Activated T-cell treated with anti-CD3 and anti-CD28 coated beads, Interleukin-2, amount 50 U/mL, for 4 hours (primary cell): Measurements from ENCODE around the gene PRDM12. TPM values are rescaled to one million over a fixed set of nuclear protein-coding genes. Genes with fewer than 3 reads are reported as not detected.

Source experiments
- ATAC-seq, 2 donors: fragments of 200-7000 bp; cut with Tn5 transposase; one replicate each; pipeline ENCODE4 v1.10.0; 2021
- DNase-seq: peaks from one replicate; pipeline ENCODE4 v3.0.0-alpha.2; 2020
- H3K27me3 Mint-ChIP-seq: one replicate; pipeline ENCODE4 v1.8.0; 2021; ENCODE audit warnings: low read depth, mixed read lengths
- H3K36me3 Mint-ChIP-seq: one replicate; pipeline ENCODE4 v1.8.0; 2022; ENCODE audit warnings: mixed read lengths; ENCODE audit not compliant: insufficient read depth
- H3K4me1 Mint-ChIP-seq: one replicate; pipeline ENCODE4 v1.8.0; 2021; ENCODE audit warnings: low read depth, mixed read lengths
- H3K4me3 Mint-ChIP-seq: one replicate; pipeline ENCODE4 v1.8.0; 2021; ENCODE audit warnings: mild to moderate bottlenecking, moderate library complexity, mixed read lengths
- H3K9me3 Mint-ChIP-seq: one replicate; pipeline ENCODE4 v1.8.0; 2021; ENCODE audit warnings: mixed read lengths
- total RNA-seq, 3 donors: library from RNA; stranded (reverse); gene quantifications; one replicate each; pipeline ENCODE4 v1.2.1, GENCODE V29; 2021

PRDM12 gene
- under 1 TPM; 0.08 to 0.18 (median 0.14) TPM for total RNA-seq

GRCh38 chr9:130664251-130665028, at the start of gene PRDM12:
Gene PRDM12 (plus strand): TSS chr9:130664594. CDS start chr9:130664654, 60 bp downstream.
- DNase-seq (no peak), ATAC-seq (no peak)
- peaks cover 26% of the 10 kb centered on the region for H3K4me1 Mint-ChIP-seq
- H3K4me3 Mint-ChIP-seq: peak within 1 kb of the TSS; percentile 41
- peaks cover 75% of the 10 kb centered on the region for H3K27me3 Mint-ChIP-seq
- no peaks in the 10 kb centered on the region for H3K36me3 Mint-ChIP-seq
- H3K9me3 Mint-ChIP-seq: no peaks in the 10 kb centered on the region

GRCh38 chr9:130616451-130616850, 47.9 kb upstream of the PRDM12 start:
- H3K27me3 Mint-ChIP-seq: no peaks in the 10 kb centered on the region
- no peaks in the 10 kb centered on the region for H3K4me1 Mint-ChIP-seq
- no peaks in the 10 kb centered on the region for H3K9me3 Mint-ChIP-seq
- no peak overlapping the region for H3K4me3 Mint-ChIP-seq
- DNase-seq: no peak
- no peak for ATAC-seq
- peaks cover 61% of the 10 kb centered on the region for H3K36me3 Mint-ChIP-seq

GRCh38 chr9:130623466-130623865, 40.9 kb upstream of the PRDM12 start:
- H3K4me1 Mint-ChIP-seq: no peaks in the 10 kb centered on the region
- no peak overlapping the region for H3K4me3 Mint-ChIP-seq
- ATAC-seq: no peak
- H3K9me3 Mint-ChIP-seq: no peaks in the 10 kb centered on the region
- peaks cover 54% of the 10 kb centered on the region for H3K36me3 Mint-ChIP-seq
- H3K27me3 Mint-ChIP-seq: no peaks in the 10 kb centered on the region
- no peak for DNase-seq

- H3K4me1 Mint-ChIP-seq: no peaks in the 10 kb centered on the region
- peaks cover 53% of the 10 kb centered on the region for H3K36me3 Mint-ChIP-seq
- no peak overlapping the region for H3K4me3 Mint-ChIP-seq
- no peaks in the 10 kb centered on the region for H3K9me3 Mint-ChIP-seq
- no peak for ATAC-seq
- no peak for DNase-seq
- H3K27me3 Mint-ChIP-seq: no peaks in the 10 kb centered on the region
Observed at GRCh38 chr9:130624154-130624553, 40.2 kb upstream of the PRDM12 start.

GRCh38 chr9:130626249-130626996, 38.0 kb upstream of the PRDM12 start:
- no peaks in the 10 kb centered on the region for H3K9me3 Mint-ChIP-seq
- DNase-seq (no peak), ATAC-seq (no peak)
- no peaks in the 10 kb centered on the region for H3K4me1 Mint-ChIP-seq
- no peak overlapping the region for H3K4me3 Mint-ChIP-seq
- peaks cover 41% of the 10 kb centered on the region for H3K36me3 Mint-ChIP-seq
- no peaks in the 10 kb centered on the region for H3K27me3 Mint-ChIP-seq

GRCh38 chr9:130627051-130627450, 37.3 kb upstream of the PRDM12 start:
- H3K9me3 Mint-ChIP-seq: no peaks in the 10 kb centered on the region
- DNase-seq (no peak), ATAC-seq (no peak)
- H3K36me3 Mint-ChIP-seq: peaks cover 46% of the 10 kb centered on the region
- H3K4me3 Mint-ChIP-seq: no peak overlapping the region
- H3K4me1 Mint-ChIP-seq: no peaks in the 10 kb centered on the region
- H3K27me3 Mint-ChIP-seq: no peaks in the 10 kb centered on the region

GRCh38 chr9:130627896-130628792, 36.2 kb upstream of the PRDM12 start:
- H3K4me1 Mint-ChIP-seq: no peaks in the 10 kb centered on the region
- peaks cover 42% of the 10 kb centered on the region for H3K36me3 Mint-ChIP-seq
- H3K27me3 Mint-ChIP-seq: no peaks in the 10 kb centered on the region
- no peaks in the 10 kb centered on the region for H3K9me3 Mint-ChIP-seq
- H3K4me3 Mint-ChIP-seq: no peak overlapping the region
- DNase-seq (no peak), ATAC-seq (no peak)

GRCh38 chr9:130629443-130630070, 34.8 kb upstream of the PRDM12 start:
- peaks cover 39% of the 10 kb centered on the region for H3K36me3 Mint-ChIP-seq
- H3K27me3 Mint-ChIP-seq: no peaks in the 10 kb centered on the region
- ATAC-seq (no peak), DNase-seq (no peak)
- no peak overlapping the region for H3K4me3 Mint-ChIP-seq
- no peaks in the 10 kb centered on the region for H3K4me1 Mint-ChIP-seq
- no peaks in the 10 kb centered on the region for H3K9me3 Mint-ChIP-seq

GRCh38 chr9:130630071-130630450, 34.3 kb upstream of the PRDM12 start:
- Mint-ChIP-seq H3K9me3 (no peaks in the 10 kb centered on the region), H3K36me3 (peaks cover 43% of the 10 kb centered on the region), H3K4me1 (no peaks in the 10 kb centered on the region), H3K27me3 (no peaks in the 10 kb centered on the region), H3K4me3 (no peak overlapping the region)
- DNase-seq (no peak), ATAC-seq (no peak)

- Mint-ChIP-seq H3K36me3 (peaks cover 42% of the 10 kb centered on the region), H3K4me3 (no peak overlapping the region), H3K27me3 (no peaks in the 10 kb centered on the region), H3K4me1 (no peaks in the 10 kb centered on the region), H3K9me3 (no peaks in the 10 kb centered on the region)
- no peak for DNase-seq
- no peak for ATAC-seq
Observed at GRCh38 chr9:130630506-130631330, 33.7 kb upstream of the PRDM12 start.

GRCh38 chr9:130631331-130632080, 32.9 kb upstream of the PRDM12 start:
- no peaks in the 10 kb centered on the region for H3K4me1 Mint-ChIP-seq

GRCh38 chr9:130632081-130632710, 32.2 kb upstream of the PRDM12 start:
- Mint-ChIP-seq H3K4me1 (no peaks in the 10 kb centered on the region), H3K27me3 (no peaks in the 10 kb centered on the region), H3K9me3 (no peaks in the 10 kb centered on the region), H3K36me3 (peaks cover 40% of the 10 kb centered on the region), H3K4me3 (no peak overlapping the region)
- DNase-seq (no peak), ATAC-seq (no peak)

More at GRCh38 chr9:130631331-130632080, 32.9 kb upstream of the PRDM12 start:
- H3K27me3 Mint-ChIP-seq: no peaks in the 10 kb centered on the region
- DNase-seq: no peak
- H3K4me3 Mint-ChIP-seq: no peak overlapping the region
- no peak for ATAC-seq
- H3K9me3 Mint-ChIP-seq: no peaks in the 10 kb centered on the region
- peaks cover 38% of the 10 kb centered on the region for H3K36me3 Mint-ChIP-seq
